Spleen (tissue), 7 donors: Measurements from ENCODE around the gene CSMD2.

Experiments
- CTCF ChIP-seq, 11 experiments: fragments of 200-600 bp in 7 of 11; fragments of 450-650 bp in 4 of 11; sonication (generic) in 4 of 11; IDR thresholded peaks in 8 of 11; conservative IDR thresholded peaks in 3 of 11; 1 replicate in 7 of 11; 2 replicates in 4 of 11; pipeline versions ENCODE4 v1.4.0 to v1.8.0; 2016 to 2021; ENCODE audit warnings: antibody characterized with exemption in 11 of 11, inconsistent platforms in 4 of 11, mild to moderate bottlenecking in 1 of 11
- POLR2A ChIP-seq, 3 donors: fragments of 450-650 bp; IDR thresholded peaks; one replicate each; pipeline ENCODE4 v1.5.1; 2017; ENCODE audit warnings: antibody characterized with exemption in 3 of 3, mild to moderate bottlenecking in 1 of 3
- donor health status: DM: no; HTN: no; CAD: no; lungs with moderate emphysema.
- donor health status: DM: no; HTN: no; CAD: no.
- donor health status: DM: no; HTN: no; CAD: no.

GRCh38 chr1:33824971-33825370, 340.1 kb downstream of the CSMD2 start:
- TF ChIP-seq CTCF (IDR thresholded peaks at IDR 0.05 in 8 of 11, conservative IDR thresholded peaks at IDR 0.05 in 3 of 11) (no peak), POLR2A (IDR thresholded peaks at IDR 0.05) (no peak)
